Tibial nerve (tissue), 3 donors: ENCODE results near the gene SLC25A18.

ENCODE experiments used
- CTCF ChIP-seq, 5 experiments: fragments of 200-600 bp in 3 of 5; fragments of 450-650 bp in 2 of 5; sonication (generic) in 3 of 5; IDR thresholded peaks; one replicate each; pipeline ENCODE4 v1.5.1; 2016 to 2019; ENCODE audit warnings: antibody characterized with exemption in 5 of 5, mild to moderate bottlenecking in 3 of 5, moderate library complexity in 2 of 5
- POLR2A ChIP-seq, 2 donors: fragments of 450-650 bp; IDR thresholded peaks; one replicate each; pipeline ENCODE4 v1.6.1; 2017; ENCODE audit warnings: antibody characterized with exemption in 2 of 2, mild to moderate bottlenecking in 2 of 2, moderate library complexity in 2 of 2

DNA sequence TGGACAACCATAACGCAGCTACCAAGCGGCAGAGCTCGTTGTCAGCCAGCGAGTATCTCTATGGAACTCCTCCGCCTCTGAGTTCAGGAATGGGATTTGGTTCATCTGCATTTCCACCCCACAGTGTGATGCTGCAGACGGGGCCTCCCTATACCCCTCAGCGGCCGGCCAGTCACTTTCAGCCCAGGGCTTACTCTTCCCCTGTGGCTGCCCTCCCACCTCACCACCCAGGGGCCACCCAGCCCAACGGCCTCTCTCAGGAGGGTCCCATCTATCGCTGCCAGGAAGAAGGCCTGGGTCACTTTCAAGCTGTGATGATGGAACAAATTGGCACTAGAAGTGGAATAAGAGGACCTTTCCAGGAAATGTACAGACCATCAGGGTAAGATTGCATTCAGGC, 14.1 kb upstream of the SLC25A18 start:
- TF ChIP-seq CTCF (IDR thresholded peaks at IDR 0.05) (no peak), POLR2A (IDR thresholded peaks at IDR 0.05) (no peak)
